Stimulated activated CD8-positive, alpha-beta memory T cell treated with anti-CD3 and anti-CD28 coated beads, Interleukin-12 subunit alpha, Interleukin-12 subunit beta, amount 100 ng/mL, for 1 hour (primary cell): ENCODE measurements around the gene ABCD3.

Experiments
- DNase-seq: peaks from one replicate; pipeline ENCODE4 v3.0.0-alpha.2; 2020; ENCODE audit warnings: low read depth

The ABCD3 gene

GRCh38 chr1:94527447-94528031 is 109.3 kb downstream of the ABCD3 start:
- no peak for DNase-seq

DNA sequence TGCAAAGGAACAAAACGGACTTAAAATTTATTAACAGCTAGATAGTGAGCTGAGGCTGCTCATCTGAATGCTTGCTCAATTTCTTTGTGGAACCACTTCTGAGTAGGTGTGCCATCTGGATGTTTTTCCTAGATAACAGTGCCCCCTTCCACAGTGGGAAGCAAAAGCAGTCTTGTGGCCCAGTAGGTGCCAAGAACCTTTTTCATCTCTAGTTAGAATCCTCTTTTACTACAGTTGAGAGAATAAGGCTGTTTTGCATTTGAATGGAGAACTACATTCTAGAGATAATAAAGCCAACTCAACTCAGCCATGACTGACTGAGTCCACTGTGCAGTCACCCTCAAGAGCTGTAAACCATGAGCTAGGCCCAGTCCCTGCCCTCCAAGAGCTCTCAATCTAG is 110.1 kb downstream of the ABCD3 start:
- DNase-seq: no peak

- DNase-seq: no peak
Measured at GRCh38 chr1:94528826-94529225, 110.6 kb downstream of the ABCD3 start.

- DNase-seq: no peak
Measured at GRCh38 chr1:94529416-94529815, 111.2 kb downstream of the ABCD3 start.

- DNase-seq: no peak
Measured at GRCh38 chr1:94530373-94530878, 112.2 kb downstream of the ABCD3 start.

DNA sequence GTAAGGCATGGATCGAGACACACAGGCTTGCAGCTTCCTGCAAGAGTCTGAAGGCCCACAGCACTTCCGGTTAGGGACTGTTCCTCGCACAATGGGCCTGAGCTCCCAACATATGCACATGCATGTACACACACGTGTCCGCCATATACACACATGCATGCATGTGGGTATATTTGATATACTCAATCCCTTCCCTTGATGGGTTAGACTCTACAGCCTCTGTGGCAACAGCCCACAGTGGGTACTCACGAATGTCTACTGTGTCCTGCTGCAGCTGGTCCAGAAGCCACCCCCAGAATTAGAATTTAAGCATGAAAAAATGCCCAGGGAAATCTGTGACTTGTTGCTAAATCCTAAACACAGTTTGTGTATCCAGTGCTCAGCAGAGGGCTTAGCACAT is 113.5 kb downstream of the ABCD3 start:
- no peak for DNase-seq

- no peak for DNase-seq
Measured at GRCh38 chr1:94532077-94532476, 113.9 kb downstream of the ABCD3 start.

DNA sequence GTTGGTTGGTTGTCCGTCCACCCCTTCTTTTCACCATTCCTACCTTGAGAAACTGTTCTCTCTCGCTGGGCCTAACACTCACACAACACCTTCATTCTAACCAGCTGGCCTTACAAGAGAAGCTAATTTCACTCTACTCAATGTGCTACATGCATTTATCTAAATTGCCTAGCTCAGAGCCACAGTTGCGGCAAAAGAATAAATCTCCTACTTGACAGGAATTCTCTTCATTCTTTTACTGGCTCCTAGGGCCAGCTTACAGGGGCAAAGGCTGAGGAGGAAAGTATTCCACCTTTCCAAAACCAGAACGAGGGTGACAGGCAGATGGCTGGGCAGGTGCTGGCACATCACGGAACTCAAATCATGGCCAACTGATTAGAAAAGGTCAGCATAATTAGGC is 116.9 kb downstream of the ABCD3 start:
- DNase-seq: no peak

DNA sequence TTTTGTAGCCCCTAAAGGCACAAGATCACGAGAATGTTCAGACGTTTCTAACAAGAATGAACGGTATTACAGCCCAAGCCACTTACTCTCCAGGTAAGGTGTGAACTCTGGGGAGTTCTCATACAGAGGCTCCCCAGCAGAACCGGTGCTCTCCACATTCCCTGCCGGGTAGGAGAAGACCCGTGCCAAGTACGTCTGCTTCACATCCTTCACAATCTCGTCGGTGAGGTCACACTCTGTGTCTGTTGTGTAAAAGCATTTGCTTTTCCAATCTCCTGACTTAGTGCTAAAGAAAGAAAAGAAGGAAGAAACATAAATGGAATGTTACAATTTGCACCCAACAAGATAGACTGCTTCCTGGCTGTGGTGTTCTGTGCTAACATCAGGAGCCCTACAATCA is 117.7 kb downstream of the ABCD3 start:
- DNase-seq: no peak

DNA sequence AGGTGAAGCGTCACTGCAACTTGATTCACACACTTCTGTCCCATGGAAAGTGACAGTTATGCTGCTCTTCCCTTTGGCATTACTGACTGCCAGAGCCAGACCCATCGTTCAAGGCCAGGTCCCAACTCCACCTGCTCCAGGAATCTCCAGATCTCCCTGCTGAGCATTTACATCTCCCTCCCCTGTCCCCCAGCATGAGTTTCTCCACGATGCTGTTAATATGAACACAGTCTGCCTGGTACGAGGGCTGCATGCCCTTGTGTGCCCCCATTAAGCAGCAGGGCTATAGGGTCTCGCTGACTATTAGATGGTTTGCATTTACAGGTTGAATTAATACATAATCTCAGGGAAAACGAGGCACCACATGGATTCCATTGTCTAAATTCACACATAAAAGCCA is 119.1 kb downstream of the ABCD3 start:
- DNase-seq: no peak

DNA sequence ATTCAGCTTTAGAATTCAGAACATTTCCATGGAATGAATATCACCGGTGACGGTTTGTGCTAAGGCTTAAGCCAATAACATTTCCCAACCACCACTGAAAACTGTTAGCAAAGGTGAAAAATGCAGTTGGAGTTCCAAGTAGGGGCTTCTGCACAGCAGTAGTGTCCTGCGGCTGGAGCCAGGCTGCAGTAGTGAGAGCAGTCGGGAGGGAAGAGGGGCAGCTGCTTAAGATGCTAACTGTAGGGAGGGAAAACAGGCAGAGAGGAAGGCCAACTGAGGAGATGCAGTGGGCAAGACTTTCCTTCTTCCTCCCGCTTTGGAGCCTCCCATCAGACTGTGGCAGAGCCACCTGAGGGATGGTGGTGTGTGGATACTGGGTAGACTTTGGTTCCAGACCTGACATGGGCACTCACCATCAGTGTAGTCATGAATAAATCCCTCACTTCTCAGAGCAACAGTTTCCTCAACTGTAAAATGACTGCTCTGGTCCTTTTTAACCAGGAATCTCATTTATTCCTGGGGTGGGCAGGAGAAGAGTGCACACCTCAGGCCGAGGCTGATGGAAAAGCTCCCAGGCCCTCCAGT is 120.1 kb downstream of the ABCD3 start:
- DNase-seq: no peak

- DNase-seq: no peak
Measured at GRCh38 chr1:94539496-94539895, 121.3 kb downstream of the ABCD3 start.

- no peak for DNase-seq
Measured at GRCh38 chr1:94540440-94541245, 122.5 kb downstream of the ABCD3 start.

- DNase-seq: peak; percentile 30
Measured at GRCh38 chr1:94541246-94542087, 123.3 kb downstream of the ABCD3 start, which contains the start of gene F3. F3 (minus strand) TSS chr1:94541759; CDS start chr1:94541636, 123 bp downstream.

GRCh38 chr1:94542088-94542870 is 124.1 kb downstream of the ABCD3 start:
- DNase-seq: no peak

DNA sequence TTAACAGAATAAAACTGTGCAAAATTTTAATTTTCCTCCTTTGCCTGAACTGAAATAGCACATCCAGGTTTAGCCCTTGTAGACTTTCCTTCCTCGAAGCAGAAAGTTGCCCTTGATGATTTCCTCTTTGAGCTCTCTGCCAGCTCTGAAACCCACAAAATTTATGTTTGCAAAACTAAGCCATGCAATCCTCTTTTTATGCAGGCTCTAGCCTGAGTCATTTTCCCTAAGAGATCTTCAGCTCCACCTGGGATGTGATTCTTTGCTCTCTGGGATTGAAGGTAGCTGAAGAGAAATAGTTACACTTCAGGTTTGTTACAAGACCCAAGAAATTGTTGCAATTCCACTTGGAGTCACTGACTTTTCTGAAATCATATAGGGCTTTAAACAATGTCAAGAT is 124.8 kb downstream of the ABCD3 start:
- no peak for DNase-seq

- DNase-seq: no peak
Measured at GRCh38 chr1:94543893-94544635, 125.9 kb downstream of the ABCD3 start.

GRCh38 chr1:94544706-94545490 is 126.7 kb downstream of the ABCD3 start:
- DNase-seq: no peak

- no peak for DNase-seq
Measured at GRCh38 chr1:94549706-94550105, 131.5 kb downstream of the ABCD3 start.

- DNase-seq: no peak
Measured at GRCh38 chr1:94550396-94550795, 132.2 kb downstream of the ABCD3 start.
